ENCODE results near the gene ADH1B.

DNA sequence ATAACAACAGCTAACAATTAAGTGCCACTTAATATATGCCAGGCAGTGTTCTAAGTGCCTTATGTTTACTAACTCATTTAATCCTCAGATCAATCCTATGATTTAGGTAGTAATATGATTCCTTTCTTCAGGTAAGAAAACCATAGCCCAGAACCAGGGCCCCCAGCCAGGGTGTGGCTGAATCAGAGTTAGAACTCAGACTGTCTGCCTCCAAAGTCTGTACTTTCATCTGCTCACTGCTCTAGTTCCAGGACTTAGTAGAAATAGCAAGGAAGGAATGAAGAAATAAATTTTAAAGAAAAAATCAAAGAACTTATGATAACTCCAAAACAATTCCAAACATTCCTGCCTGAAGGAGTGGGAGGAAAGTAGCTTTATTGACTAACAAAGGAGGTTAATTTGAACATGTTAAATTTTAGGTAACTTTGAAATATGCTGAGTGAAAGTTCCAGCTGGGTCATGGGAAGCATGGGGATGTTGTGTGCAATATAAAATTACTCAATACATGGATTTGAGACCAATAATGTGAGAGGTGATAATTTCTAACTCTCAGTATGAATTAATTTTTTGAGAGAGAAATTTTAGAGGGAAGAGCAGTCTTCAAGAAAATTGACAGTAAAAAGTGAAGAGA lies 40.2 kb upstream of the ADH1B start:
- TF ChIP-seq, protein P1, sequence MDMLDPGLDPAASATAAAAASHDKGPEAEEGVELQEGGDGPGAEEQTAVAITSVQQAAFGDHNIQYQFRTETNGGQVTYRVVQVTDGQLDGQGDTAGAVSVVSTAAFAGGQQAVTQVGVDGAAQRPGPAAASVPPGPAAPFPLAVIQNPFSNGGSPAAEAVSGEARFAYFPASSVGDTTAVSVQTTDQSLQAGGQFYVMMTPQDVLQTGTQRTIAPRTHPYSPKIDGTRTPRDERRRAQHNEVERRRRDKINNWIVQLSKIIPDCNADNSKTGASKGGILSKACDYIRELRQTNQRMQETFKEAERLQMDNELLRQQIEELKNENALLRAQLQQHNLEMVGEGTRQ (CRISPR knock-in tag; IDR thresholded peaks at IDR 0.05): no peak
- TF ChIP-seq NFYB (CRISPR knock-in tag; conservative IDR thresholded peaks at IDR 0.05; ENCODE audit: low read depth) (no peak), ESRRA (CRISPR knock-in tag; IDR thresholded peaks at IDR 0.05; ENCODE audit: borderline replicate concordance) (no peak), SP1 (CRISPR knock-in tag; conservative IDR thresholded peaks at IDR 0.05) (no peak)
- TF ChIP-seq, protein P2, sequence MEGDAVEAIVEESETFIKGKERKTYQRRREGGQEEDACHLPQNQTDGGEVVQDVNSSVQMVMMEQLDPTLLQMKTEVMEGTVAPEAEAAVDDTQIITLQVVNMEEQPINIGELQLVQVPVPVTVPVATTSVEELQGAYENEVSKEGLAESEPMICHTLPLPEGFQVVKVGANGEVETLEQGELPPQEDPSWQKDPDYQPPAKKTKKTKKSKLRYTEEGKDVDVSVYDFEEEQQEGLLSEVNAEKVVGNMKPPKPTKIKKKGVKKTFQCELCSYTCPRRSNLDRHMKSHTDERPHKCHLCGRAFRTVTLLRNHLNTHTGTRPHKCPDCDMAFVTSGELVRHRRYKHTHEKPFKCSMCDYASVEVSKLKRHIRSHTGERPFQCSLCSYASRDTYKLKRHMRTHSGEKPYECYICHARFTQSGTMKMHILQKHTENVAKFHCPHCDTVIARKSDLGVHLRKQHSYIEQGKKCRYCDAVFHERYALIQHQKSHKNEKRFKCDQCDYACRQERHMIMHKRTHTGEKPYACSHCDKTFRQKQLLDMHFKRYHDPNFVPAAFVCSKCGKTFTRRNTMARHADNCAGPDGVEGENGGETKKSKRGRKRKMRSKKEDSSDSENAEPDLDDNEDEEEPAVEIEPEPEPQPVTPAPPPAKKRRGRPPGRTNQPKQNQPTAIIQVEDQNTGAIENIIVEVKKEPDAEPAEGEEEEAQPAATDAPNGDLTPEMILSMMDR (IDR thresholded peaks at IDR 0.05): no peak

Measured in WTC11 (cell line).